RKO (cell line): ENCODE measurements around the gene SDHA.
"Not testable (repeated sequence)": the region's sequence is repeated elsewhere in the genome, so short reads cannot be mapped to it uniquely, and the experiment has no call there.

Source experiments
- DNase-seq: peaks from one replicate; pipeline ENCODE4 v3.0.0-alpha.2; 2016; ENCODE audit warnings: low spot score

Gene SDHA

GRCh38 chr5:300691-301435 is 82.7 kb downstream of the SDHA start:
- not testable (repeated sequence) for DNase-seq

GRCh38 chr5:302416-302815 is 84.3 kb downstream of the SDHA start:
- not testable (repeated sequence) for DNase-seq

- DNase-seq: no peak
Observed at GRCh38 chr5:302966-303365, 84.8 kb downstream of the SDHA start.

GRCh38 chr5:303741-304140 is 85.6 kb downstream of the SDHA start:
- not testable (repeated sequence) for DNase-seq

GRCh38 chr5:305050-305449 is 86.9 kb downstream of the SDHA start:
- DNase-seq: no peak

- DNase-seq: no peak
Observed at GRCh38 chr5:305459-305858, 87.3 kb downstream of the SDHA start.

- DNase-seq: no peak
Observed at GRCh38 chr5:306011-306805, 88.1 kb downstream of the SDHA start.
